Mononuclear cell (primary cell): ENCODE data around the gene KCNC3. TPM values are rescaled to one million over a fixed set of nuclear protein-coding genes. Genes with fewer than 3 reads are reported as not detected.

ENCODE experiments used
- H3K27me3 ChIP-seq: 2 replicates; pipeline ENCODE4 v1.6.0; 2011; ENCODE audit warnings: low read length, control low read depth; ENCODE audit not compliant: insufficient read depth
- H3K4me1 ChIP-seq: 2 replicates; pipeline ENCODE4 v1.5.1; 2011; ENCODE audit warnings: mild to moderate bottlenecking, low read length, control low read depth; ENCODE audit not compliant: insufficient read depth
- H3K4me3 ChIP-seq: 2 replicates; pipeline ENCODE4 v1.5.1; 2011; ENCODE audit warnings: mild to moderate bottlenecking, low read length, moderate library complexity
- H3K9me3 ChIP-seq: 2 replicates; pipeline ENCODE4 v1.5.1; 2011; ENCODE audit warnings: low read depth, mild to moderate bottlenecking, control low read depth, low read length
- total RNA-seq: library from RNA; depleted of rRNA; stranded (reverse); fragments of >200 nt; gene quantifications from one replicate; pipeline ENCODE4 v1.2.3, GENCODE V29; 2012

KCNC3 gene
- total RNA-seq, 1 donor = 2.1 TPM

- H3K9me3 ChIP-seq = no peaks in the 10 kb centered on the region
- no peak overlapping the region for H3K4me3 ChIP-seq
- H3K27me3 ChIP-seq = peaks cover 21% of the 10 kb centered on the region
- H3K4me1 ChIP-seq = peaks cover 28% of the 10 kb centered on the region
Measured at GRCh38 chr19:50324331-50324730, 4.8 kb downstream of the KCNC3 start.

GRCh38 chr19:50323782-50324133, 5.4 kb downstream of the KCNC3 start:
- Histone ChIP-seq H3K9me3 (no peaks in the 10 kb centered on the region), H3K4me1 (peaks cover 27% of the 10 kb centered on the region), H3K27me3 (peaks cover 20% of the 10 kb centered on the region)

GRCh38 chr19:50322931-50323781, 6.0 kb downstream of the KCNC3 start:
- Histone ChIP-seq H3K4me3 (no peak overlapping the region), H3K27me3 (peaks cover 20% of the 10 kb centered on the region), H3K9me3 (no peaks in the 10 kb centered on the region), H3K4me1 (peaks cover 24% of the 10 kb centered on the region)

More at GRCh38 chr19:50323782-50324133, 5.4 kb downstream of the KCNC3 start:
- H3K4me3 ChIP-seq = no peak overlapping the region

GRCh38 chr19:50322234-50322633, 6.9 kb downstream of the KCNC3 start:
- Histone ChIP-seq H3K27me3 (peaks cover 15% of the 10 kb centered on the region), H3K4me1 (peaks cover 17% of the 10 kb centered on the region), H3K4me3 (no peak overlapping the region), H3K9me3 (no peaks in the 10 kb centered on the region)

- H3K9me3 ChIP-seq = no peaks in the 10 kb centered on the region
- peaks cover 11% of the 10 kb centered on the region for H3K27me3 ChIP-seq
- no peak overlapping the region for H3K4me3 ChIP-seq
- H3K4me1 ChIP-seq = peaks cover 13% of the 10 kb centered on the region
Measured at GRCh38 chr19:50321831-50322230, 7.3 kb downstream of the KCNC3 start.

- Histone ChIP-seq H3K27me3 (peaks cover 2% of the 10 kb centered on the region), H3K4me3 (no peak overlapping the region), H3K4me1 (peaks cover under 1% of the 10 kb centered on the region), H3K9me3 (no peaks in the 10 kb centered on the region)
Measured at GRCh38 chr19:50320596-50320995, 8.6 kb downstream of the KCNC3 start.

- Histone ChIP-seq H3K9me3 (no peaks in the 10 kb centered on the region), H3K4me1 (no peaks in the 10 kb centered on the region), H3K27me3 (peaks cover 3% of the 10 kb centered on the region), H3K4me3 (no peak overlapping the region)
Measured at GRCh38 chr19:50320051-50320450, 9.1 kb downstream of the KCNC3 start.

- no peak overlapping the region for H3K4me3 ChIP-seq
- no peaks in the 10 kb centered on the region for H3K9me3 ChIP-seq
- peaks cover 9% of the 10 kb centered on the region for H3K27me3 ChIP-seq
- H3K4me1 ChIP-seq = no peaks in the 10 kb centered on the region
Measured at GRCh38 chr19:50319156-50319555, 10.0 kb downstream of the KCNC3 start.

GRCh38 chr19:50318438-50318837, 10.7 kb downstream of the KCNC3 start:
- Histone ChIP-seq H3K4me1 (no peaks in the 10 kb centered on the region), H3K27me3 (peaks cover 14% of the 10 kb centered on the region), H3K9me3 (no peaks in the 10 kb centered on the region), H3K4me3 (no peak overlapping the region)

- no peaks in the 10 kb centered on the region for H3K4me1 ChIP-seq
- H3K4me3 ChIP-seq = no peak overlapping the region
- no peaks in the 10 kb centered on the region for H3K9me3 ChIP-seq
- H3K27me3 ChIP-seq = peaks cover 24% of the 10 kb centered on the region
Measured at GRCh38 chr19:50317115-50317514, 12.1 kb downstream of the KCNC3 start.

- Histone ChIP-seq H3K27me3 (peaks cover 31% of the 10 kb centered on the region), H3K4me1 (no peaks in the 10 kb centered on the region), H3K9me3 (no peaks in the 10 kb centered on the region), H3K4me3 (no peak overlapping the region)
Measured at GRCh38 chr19:50315773-50316448, 13.3 kb downstream of the KCNC3 start.

- no peaks in the 10 kb centered on the region for H3K9me3 ChIP-seq
- H3K27me3 ChIP-seq = peaks cover 40% of the 10 kb centered on the region
- no peaks in the 10 kb centered on the region for H3K4me1 ChIP-seq
- H3K4me3 ChIP-seq = no peak overlapping the region
Measured at GRCh38 chr19:50314724-50315708, 14.2 kb downstream of the KCNC3 start.

- H3K4me3 ChIP-seq = no peak overlapping the region
- H3K9me3 ChIP-seq = no peaks in the 10 kb centered on the region
- H3K4me1 ChIP-seq = no peaks in the 10 kb centered on the region
- H3K27me3 ChIP-seq = peaks cover 40% of the 10 kb centered on the region
Measured at GRCh38 chr19:50313812-50314536, 15.2 kb downstream of the KCNC3 start.
